GM19324 (cell line): ENCODE data around the gene CXorf65.

Experiments used
- ATAC-seq: cut with Tn5 transposase; IDR thresholded peaks from one replicate; pipeline ENCODE4 v1.9.1; 2021; ENCODE audit warnings: mild to moderate bottlenecking, moderate library complexity; ENCODE audit not compliant: unreplicated experiment, low FRiP score

The CXorf65 gene

DNA sequence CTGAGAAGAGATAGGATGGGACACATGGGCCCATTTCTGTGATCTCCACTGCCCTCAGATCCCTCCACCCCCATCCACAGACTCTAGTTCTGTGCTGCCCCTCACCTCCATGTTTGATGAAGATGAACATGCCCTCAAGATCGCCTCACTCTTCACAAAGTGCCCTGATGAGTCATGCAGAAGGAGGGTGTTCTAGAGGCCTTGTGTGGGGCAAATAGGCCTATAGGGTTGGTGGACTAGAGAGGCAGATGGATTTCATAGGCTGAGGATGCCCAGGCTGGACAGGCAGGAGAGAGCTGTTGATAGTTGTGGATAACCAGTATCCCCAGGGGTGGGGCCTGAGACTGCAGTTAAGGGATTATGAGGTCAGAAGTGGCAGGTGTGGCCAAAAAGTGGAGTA lies at the start of gene CXorf65:
CXorf65 (minus strand) TSS at position 314 of the 400 bp plus-strand sequence; CDS start at position 130, 184 bp downstream.
- no peak for ATAC-seq

DNA sequence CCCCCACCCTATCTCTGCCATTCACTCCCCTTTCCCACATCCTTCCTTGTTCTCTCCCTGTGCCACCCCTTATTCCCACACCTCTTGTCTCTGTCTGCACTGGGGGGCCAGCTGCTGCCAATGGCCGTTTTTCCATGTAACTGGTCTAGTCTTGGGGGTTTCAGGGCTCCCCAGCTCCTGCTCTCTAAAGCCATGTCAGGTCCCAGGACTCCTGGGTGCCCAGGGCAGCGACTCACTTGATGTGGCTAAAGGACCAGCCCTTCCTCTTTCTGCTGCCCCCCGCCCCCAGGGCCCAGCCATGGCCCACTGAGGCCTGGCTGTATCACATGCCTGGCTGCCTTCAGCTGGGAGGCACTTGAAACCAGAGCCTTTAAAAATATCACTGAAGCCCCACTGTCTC lies 48.1 kb upstream of the CXorf65 start:
- ATAC-seq: no peak

DNA sequence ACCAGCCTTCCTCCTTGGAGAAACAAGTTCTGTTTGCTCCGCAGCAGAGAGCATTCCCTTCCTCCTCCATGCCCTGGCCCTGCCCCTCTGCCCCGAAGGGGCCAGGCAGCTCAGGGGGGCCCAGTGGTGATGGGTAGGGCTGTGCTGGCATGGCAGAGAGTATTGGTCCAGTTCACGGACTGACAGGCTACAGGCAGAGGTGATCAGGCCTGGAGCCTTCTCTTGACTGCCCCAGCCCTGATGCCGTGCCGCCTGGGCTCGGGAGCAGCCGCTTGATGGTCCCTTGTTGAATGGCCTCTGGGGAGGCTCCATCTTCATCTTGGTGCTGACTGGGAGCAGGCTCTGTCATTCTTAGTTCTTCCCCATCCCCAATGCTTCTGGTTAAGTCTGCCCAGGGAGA lies 47.7 kb upstream of the CXorf65 start:
- no peak for ATAC-seq

DNA sequence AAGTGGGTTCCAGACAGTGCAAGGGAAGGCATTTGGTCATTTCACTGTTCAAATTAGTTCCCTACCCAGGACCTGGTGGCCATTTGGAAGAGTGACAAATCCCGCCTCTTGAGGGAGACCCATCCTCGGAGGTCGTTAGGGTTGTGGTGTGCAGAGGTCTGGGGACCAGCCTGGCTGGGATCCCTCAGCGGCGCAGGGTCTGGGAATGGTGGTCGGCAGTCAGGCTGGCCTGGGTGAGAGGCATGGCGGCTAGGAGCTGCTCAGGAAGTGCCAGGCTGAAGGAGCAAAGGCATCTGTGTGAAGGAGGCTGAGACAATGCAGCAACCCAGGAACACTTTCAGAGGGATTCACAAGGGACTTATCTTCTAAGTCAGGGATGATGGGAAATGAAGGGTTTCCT lies 44.8 kb upstream of the CXorf65 start:
- ATAC-seq: no peak

DNA sequence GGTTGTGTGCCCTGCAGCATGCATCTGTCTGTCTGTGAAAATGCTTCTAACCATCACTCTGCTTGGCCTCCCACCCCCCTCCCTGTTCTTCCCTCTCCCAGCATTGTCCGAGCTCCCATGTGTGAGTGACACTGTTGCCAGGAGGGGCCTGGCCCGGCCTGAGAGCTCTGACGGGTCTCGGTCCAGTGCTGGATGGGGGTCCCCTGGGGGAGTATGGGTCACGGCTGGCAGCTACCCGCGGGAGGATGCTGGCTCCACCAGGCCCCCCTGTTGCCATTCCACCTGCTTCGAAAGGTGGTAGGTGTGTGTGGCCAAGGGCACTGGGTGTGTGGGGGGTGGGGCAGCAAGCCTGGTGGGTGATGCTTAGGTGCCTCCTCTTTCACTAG lies 41.7 kb upstream of the CXorf65 start:
- no peak for ATAC-seq

DNA sequence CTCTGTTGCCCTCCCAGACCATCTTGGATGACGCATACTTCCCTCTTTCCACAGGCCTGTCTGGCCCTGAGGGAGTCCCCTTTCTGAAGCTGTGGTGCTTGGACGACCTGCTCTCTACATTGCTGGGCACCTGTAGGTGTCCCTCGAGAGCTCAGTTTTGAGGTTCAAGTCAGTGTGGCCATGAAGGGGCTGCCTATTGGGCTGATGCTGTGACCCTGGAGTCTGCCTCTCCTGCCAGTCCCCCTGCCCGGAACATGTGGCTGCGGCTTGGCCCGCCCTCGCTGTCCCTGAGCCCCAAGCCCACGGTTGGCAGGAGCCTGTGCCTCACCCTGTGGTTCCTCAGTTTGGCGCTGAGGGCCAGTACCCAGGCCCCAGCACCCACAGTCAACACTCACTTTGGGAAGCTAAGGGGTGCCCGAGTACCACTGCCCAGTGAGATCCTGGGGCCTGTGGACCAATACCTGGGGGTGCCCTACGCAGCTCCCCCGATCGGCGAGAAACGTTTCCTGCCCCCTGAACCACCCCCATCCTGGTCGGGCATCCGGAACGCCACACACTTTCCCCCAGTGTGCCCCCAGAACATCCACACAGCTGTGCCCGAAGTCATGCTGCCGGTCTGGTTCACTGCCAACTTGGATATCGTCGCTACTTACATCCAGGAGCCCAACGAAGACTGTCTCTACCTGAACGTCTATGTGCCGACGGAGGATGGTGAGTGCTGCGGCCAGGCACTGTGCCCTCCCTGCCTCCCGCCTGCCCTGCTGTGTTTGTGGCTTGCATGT lies 41.1 kb upstream of the CXorf65 start:
- no peak for ATAC-seq

DNA sequence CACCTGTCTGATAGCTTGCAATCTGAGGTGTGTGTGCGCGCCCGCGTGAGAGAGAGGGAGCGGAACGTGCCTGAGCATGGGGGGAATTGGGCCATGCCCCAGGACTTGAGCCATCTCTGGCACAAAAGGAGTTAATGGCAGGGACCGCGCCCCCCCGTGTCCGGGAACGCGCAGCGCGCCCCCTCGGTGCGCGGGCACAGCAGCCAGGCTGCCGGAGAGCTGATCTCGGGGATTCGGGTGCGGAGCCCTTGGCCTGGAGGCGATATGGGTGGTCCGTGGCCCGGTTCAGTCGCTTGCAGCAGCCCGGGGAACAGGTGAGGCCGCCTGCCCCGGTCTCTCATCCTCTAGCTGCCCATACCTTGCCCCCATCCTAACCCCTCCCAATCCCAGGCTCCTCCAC lies 38.1 kb upstream of the CXorf65 start, which contains the start of gene NLGN3:
NLGN3 (plus strand) TSS at position 191 of the 400 bp plus-strand sequence. CDS start 2,909 bp downstream, outside the sequence.
- ATAC-seq: no peak

DNA sequence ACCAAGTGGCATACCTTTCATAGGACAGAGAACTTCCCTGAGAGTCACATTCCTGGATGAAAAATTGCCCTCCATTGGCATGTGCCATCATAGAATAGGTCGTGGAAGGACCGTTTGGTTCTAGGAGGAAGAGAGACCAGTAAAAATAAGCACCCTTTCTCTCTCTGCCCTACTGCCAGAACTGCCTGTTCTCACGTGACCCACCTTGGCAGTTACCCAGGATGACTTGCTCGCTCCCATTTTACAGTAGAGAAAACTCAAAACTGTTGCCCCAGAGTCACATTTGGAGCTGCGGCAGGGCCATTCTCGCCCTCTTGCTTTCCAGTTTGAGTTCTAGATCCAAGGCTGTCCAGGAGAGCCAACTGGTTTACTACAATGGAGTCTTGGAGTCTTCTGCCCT lies 37.0 kb upstream of the CXorf65 start:
- ATAC-seq: no peak

DNA sequence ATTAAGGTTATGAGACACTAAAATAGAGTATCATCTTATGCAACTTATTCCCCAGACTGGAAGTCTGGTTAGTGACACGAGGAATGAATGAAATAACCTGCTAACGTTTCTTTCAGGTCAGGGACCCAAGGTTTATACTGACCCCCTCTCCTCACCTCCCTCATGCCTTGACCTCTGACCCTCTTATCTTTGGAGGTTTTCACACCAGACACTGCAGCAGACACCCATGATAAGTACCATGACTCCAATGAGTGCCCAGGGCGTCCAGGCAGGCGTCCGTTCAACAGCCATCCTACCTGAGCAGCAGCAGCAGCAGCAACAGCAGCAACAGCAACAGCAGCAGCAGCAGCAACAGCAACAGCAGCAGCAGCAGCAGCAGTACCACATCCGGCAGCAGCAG lies 33.9 kb upstream of the CXorf65 start:
- ATAC-seq: no peak

DNA sequence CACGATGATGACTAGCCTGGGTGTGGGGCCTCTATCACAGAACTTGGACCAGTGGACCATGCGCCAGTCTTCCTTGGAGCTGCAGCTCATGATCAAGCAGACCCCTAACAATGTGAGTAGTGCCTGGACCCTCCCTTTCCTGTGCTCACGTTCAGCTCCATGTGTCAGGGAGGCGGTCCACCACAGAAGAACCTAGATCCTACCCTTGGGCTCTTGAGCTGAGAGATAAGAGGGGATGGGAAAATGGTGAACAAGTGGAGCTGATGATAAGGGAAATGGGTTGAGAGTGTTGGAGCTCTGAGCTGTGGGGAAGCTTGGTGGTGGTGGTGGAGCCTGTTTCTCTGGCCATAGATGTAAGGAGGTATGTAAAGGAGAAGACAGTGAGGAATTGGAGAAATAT lies 25.0 kb upstream of the CXorf65 start:
- no peak for ATAC-seq

DNA sequence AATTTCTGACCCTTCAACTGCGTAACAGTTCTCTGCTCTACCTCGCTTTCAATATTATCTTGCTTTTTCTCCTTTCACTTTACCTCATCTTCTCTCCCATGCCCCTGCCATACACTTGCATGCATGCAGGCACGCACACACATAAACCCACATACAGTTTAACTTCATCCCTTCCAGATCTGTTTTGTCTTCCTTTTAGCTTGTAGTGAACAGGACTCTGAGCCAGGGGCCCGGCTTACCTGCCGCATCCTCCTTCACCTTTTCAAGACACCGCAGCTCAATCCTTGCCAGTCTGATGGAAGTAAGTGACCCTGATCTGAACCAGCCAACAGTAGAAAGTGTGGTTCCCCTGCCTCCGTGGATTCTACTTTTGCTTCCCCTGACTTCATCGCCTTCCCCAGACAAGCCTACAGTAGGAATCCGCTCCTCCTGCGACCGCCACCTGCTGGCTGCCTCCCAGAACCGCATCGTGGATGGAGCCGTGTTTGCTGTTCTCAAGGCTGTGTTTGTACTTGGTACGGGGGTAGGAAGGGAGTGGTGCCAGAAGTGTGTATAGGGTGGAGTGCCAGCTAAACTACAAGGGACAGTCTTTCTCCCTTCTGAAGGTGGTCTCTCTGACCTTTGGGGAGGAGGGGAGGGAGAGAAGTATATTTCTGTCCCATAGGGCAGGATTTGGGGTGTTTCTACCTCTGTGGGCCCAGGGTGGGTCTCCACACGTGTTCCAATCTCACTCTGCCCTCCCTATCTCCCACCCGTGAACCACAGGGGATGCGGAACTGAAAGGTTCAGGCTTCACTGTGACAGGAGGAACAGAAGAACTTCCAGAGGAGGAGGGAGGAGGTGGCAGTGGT lies 22.6 kb upstream of the CXorf65 start:
- ATAC-seq: peak; percentile 54

DNA sequence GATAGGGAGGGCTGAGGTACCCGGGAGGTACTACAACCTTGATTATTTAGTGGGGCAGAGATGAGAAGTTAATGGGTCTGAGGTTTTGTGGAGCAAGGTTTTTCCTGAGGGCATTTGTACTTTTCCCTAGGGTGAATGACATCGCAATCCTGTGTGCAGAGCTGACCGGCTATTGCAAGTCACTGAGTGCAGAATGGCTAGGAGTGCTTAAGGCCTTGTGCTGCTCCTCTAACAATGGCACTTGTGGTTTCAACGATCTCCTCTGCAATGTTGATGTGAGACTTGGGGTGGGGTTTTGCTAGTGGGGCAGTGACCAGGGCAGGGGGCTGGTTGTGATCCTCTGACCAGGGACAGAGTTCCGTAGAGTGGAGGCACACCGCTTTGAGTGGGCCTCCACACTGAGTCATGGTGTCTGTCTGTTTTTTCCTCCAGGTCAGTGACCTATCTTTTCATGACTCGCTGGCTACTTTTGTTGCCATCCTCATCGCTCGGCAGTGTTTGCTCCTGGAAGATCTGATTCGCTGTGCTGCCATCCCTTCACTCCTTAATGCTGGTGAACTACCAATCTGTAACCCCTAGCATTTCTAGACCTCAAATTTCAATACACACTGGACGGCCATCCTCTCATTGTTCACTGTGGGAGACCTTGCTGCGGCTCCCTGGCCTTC lies 21.8 kb upstream of the CXorf65 start:
- no peak for ATAC-seq

DNA sequence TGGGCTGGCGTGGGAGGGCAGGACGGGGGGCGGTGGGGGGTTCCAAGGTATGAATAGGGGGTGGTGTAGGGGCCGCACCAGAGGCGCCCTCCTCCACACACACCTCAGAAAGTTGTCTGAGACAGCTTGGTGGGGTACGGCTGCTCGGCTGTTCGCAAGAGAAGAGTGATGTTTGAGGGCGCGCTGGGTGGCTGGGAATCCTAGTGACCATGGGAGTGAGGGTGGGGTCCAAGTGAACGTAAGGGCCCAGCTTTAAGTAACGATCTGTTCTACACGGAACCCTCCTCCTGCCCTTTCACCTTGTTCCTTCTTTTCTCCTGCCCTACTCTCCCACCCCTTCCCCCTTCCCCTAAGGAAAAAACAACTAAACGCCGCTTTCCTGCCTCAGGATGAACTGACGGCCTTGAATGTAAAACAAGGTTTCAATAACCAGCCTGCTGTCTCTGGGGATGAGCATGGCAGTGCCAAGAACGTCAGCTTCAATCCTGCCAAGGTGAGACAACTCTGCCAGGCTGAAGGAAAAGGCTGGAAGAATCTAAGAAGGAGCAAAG lies 12.5 kb upstream of the CXorf65 start:
- peak; percentile 20 for ATAC-seq

DNA sequence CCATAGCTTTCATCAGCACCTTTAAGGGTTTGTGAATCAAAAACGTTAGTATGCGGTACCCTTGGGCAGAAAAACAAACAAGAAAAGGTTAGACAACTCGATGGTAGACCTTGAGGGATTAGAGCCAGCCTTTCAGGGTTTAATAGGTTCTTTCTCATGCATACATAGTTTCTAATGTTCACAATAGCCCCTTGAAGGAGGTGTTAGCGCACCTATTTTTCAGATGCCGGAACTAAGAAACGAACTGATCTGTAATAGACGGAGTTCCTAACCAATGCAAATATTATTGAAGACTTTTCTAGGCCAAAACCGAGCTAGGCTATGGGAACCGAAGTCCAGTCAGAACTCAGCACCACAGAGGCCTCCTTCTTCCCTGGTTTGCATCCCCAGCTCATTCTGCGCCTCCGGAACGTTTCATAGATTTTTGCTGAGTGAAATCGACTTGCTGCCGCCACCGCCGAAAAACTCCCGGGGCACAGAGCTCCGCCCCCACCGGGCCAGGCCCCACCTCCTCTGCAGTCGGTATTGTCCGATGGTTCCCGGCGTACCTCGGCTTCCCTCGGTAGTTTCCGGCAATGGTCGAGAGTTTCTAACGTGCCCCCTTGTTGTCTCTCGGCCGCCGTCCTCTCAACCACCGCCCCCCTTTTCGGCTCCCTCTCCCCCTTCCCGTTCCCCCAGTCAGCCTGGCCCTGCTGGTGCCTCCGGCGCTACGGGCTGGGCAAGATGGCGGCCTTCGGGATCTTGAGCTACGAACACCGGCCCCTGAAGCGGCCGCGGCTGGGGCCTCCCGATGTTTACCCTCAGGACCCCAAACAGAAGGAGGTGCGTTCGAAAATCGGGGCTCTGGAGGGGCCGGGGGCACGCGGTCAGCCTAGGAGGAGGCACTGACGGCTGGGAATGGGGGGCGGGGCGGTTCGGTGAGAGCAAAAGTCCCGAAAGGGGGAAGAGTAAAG lies 11.8 kb upstream of the CXorf65 start, which contains the start of gene MED12:
MED12 (plus strand) TSS at position 565 of the 953 bp plus-strand sequence; CDS start at position 724, 159 bp downstream.
- peak; percentile 85 for ATAC-seq

DNA sequence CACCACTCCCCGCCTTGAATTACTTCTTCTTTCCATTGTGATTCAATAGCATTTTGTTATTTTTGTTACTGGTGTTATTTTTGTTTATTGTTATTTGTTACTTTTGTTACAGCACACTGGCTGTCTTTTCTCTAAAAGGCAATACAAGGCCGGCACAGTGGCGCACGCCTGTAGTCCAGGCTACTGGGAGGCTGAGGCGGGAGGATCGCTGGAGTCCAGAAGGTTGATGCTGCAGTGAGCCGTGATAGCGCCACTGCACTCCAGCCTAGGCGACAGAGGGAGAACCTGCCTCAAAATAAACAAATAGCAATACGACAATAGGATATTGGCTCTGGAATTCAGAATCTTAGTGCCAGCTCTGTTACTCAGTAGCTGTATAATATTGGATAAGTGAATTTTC lies 10.8 kb upstream of the CXorf65 start:
- no peak for ATAC-seq

DNA sequence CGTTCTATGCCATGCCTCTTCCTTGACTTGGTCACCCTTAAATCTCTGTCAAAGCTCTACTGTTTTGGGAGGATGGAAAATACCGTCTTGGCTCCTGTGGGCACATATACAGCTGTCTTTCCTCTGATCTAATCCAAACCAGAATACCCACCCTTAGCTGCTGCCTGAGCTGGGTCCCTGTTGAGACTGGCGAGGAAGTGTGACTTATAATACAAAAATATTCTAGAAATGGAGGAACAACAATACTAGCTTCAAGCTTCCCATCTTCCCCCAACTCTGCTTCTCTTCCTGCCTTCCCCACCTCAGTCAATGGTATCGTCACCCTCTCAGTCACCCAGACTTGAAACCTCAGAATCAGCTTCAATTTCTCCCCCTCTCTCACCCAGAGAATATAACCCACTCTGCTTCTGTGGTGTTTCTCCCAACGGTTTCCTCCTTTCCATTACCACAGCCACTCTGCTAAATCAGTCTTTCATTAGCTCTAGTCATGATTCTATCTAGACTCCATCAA lies 5.4 kb upstream of the CXorf65 start:
- peak; percentile 7 for ATAC-seq

DNA sequence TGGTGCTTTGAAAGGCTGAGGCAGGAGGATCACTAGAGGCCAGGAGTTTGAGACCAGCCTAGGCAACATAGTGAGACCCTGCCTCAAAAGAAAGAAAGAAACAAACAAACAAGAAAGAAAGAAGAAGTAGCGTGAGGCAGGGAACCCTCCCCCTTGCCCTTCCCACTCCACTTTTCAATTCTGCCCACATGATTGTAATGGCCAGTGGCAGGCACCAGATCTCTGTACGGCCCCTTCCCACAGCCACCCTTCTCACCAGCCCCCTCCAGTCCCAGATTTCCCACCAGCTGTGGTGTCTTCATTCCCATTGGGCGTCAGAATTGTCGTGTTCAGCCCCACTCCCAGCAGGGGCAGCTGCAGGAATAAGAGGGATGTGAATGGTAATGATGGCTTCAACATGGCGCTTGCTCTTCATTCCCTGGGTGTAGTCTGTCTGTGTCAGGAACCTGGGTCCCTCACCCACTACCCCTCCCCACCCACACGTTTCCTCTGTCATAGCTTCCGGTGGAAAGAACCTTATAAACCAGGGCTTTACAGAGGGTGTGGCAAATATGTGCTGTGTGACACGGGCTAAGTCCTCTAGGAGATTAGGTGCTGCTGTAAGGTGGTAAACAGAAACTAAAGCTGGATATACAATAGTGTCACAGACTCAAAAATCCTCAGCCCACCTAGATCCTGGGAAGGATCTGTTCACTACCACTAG lies 4.8 kb upstream of the CXorf65 start, which contains the start of gene IL2RG:
IL2RG (minus strand) TSS at position 437 of the 703 bp plus-strand sequence; CDS start at position 399, 38 bp downstream.
- ATAC-seq: peak; percentile 85

DNA sequence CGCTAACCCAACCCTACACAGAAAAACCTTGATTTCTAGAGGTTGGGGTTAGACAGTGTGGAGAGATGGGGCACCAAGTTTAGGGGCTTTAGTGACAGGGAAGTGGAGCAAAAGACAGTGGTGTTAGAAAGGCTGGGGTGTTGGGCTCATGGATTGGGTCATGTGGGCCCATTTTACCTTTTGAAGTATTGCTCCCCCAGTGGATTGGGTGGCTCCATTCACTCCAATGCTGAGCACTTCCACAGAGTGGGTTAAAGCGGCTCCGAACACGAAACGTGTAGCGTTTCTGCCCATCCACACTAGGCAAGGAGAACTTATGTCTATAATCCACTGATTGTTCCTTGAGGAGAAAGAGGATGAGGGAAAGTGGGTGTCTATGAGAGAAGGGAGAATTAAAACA lies 2.5 kb upstream of the CXorf65 start:
- ATAC-seq: no peak
